GM21390 (cell line): ENCODE results near the gene SEMA3A.

Experiments
- ATAC-seq: cut with Tn5 transposase; IDR thresholded peaks from one replicate; pipeline ENCODE4 v1.9.1; 2021; ENCODE audit not compliant: unreplicated experiment

The SEMA3A gene

GRCh38 chr7:84022684-84023308 is 171.8 kb downstream of the SEMA3A start:
- ATAC-seq, result no peak

- no peak for ATAC-seq
These were observed 172.6 kb downstream of the SEMA3A start for GRCh38 chr7:84022009-84022408.

- ATAC-seq, result no peak
These were observed 173.2 kb downstream of the SEMA3A start for GRCh38 chr7:84021292-84021908.

- ATAC-seq, result no peak
These were observed 176.9 kb downstream of the SEMA3A start for GRCh38 chr7:84017651-84018050.

- ATAC-seq, result no peak
These were observed 180.9 kb downstream of the SEMA3A start for GRCh38 chr7:84013616-84014240.

- no peak for ATAC-seq
These were observed 184.8 kb downstream of the SEMA3A start for GRCh38 chr7:84009782-84010181.

- ATAC-seq, result no peak
These were observed 185.5 kb downstream of the SEMA3A start for GRCh38 chr7:84009051-84009450.

GRCh38 chr7:84003191-84003590 is 191.4 kb downstream of the SEMA3A start:
- ATAC-seq, result no peak

GRCh38 chr7:84002348-84002747 is 192.2 kb downstream of the SEMA3A start:
- no peak for ATAC-seq

GRCh38 chr7:83996879-83997278 is 197.7 kb downstream of the SEMA3A start:
- ATAC-seq, result no peak

- no peak for ATAC-seq
These were observed 206.8 kb downstream of the SEMA3A start for GRCh38 chr7:83987764-83988163.

GRCh38 chr7:83985821-83986220 is 208.8 kb downstream of the SEMA3A start:
- no peak for ATAC-seq

GRCh38 chr7:83984591-83984990 is 210.0 kb downstream of the SEMA3A start:
- ATAC-seq, result no peak

- ATAC-seq, result no peak
These were observed 210.5 kb downstream of the SEMA3A start for GRCh38 chr7:83984076-83984475.

- ATAC-seq, result no peak
These were observed 211.0 kb downstream of the SEMA3A start for GRCh38 chr7:83983606-83984005.

- ATAC-seq, result peak; percentile 94
These were observed 218.3 kb downstream of the SEMA3A start for GRCh38 chr7:83976302-83976701.

- ATAC-seq, result no peak
These were observed 224.5 kb downstream of the SEMA3A start for GRCh38 chr7:83970081-83970480.

- ATAC-seq, result no peak
These were observed 230.3 kb downstream of the SEMA3A start for GRCh38 chr7:83964318-83964717.

- no peak for ATAC-seq
These were observed 237.3 kb downstream of the SEMA3A start for GRCh38 chr7:83957333-83957732.

GRCh38 chr7:83956104-83956503 is 238.5 kb downstream of the SEMA3A start:
- no peak for ATAC-seq

GRCh38 chr7:83952236-83952635 is 242.4 kb downstream of the SEMA3A start:
- ATAC-seq, result no peak

GRCh38 chr7:83947260-83947659 is 247.3 kb downstream of the SEMA3A start:
- peak; percentile 77 for ATAC-seq
